H7 (cell line): ENCODE results near the gene CLEC2L. TPM values are rescaled to one million over a fixed set of nuclear protein-coding genes. Genes with fewer than 3 reads are reported as not detected.

ENCODE experiments used
- DNase-seq: peaks from one replicate; pipeline ENCODE4 v3.0.0; 2012
- H3K27me3 ChIP-seq: 2 replicates; pipeline ENCODE4 v1.6.0; 2011; ENCODE audit warnings: mild to moderate bottlenecking, low read length; ENCODE audit not compliant: control insufficient read depth, insufficient read depth
- H3K36me3 ChIP-seq: replicated peaks from 2 replicates; pipeline ENCODE4 v1.5.1; 2011; ENCODE audit warnings: low read length; ENCODE audit not compliant: control insufficient read depth, insufficient read depth
- H3K4me3 ChIP-seq: 2 replicates; pipeline ENCODE4 v1.5.1; 2011; ENCODE audit warnings: low read depth, mild to moderate bottlenecking, control low read depth, low read length, moderate library complexity; ENCODE audit not compliant: insufficient read depth
- total RNA-seq: library from RNA; depleted of rRNA; stranded (reverse); fragments of >200 nt; shearing (Covaris generic); gene quantifications from 2 replicates; pipeline ENCODE4 v1.2.3, GENCODE V29; 2014

Gene CLEC2L
- total RNA-seq, 1 experiment from 2014 or later: not detected

- Histone ChIP-seq H3K4me3 (no peak overlapping the region), H3K27me3 (no peaks in the 10 kb centered on the region; the same call in 1 of the 2 replicates), H3K36me3 (no peaks in the 10 kb centered on the region)
- DNase-seq: peak; percentile 77
Observed at GRCh38 chr7:139557857-139558581, 34.5 kb downstream of the CLEC2L start.

GRCh38 chr7:139559364-139560105, 36.0 kb downstream of the CLEC2L start:
- H3K27me3 ChIP-seq: no peaks in the 10 kb centered on the region; the same call in 1 of the 2 replicates
- H3K36me3 ChIP-seq: no peaks in the 10 kb centered on the region
- DNase-seq: peak; percentile 28
- no peak overlapping the region for H3K4me3 ChIP-seq

- no peak for DNase-seq
- H3K4me3 ChIP-seq: no peak overlapping the region
- H3K27me3 ChIP-seq: no peaks in the 10 kb centered on the region; the same call in 1 of the 2 replicates
- no peaks in the 10 kb centered on the region for H3K36me3 ChIP-seq
Observed at GRCh38 chr7:139560199-139560598, 36.7 kb downstream of the CLEC2L start.

- Histone ChIP-seq H3K27me3 (no peaks in the 10 kb centered on the region; the same call in 1 of the 2 replicates), H3K36me3 (no peaks in the 10 kb centered on the region), H3K4me3 (no peak overlapping the region)
- DNase-seq: peak; percentile 23
Observed at GRCh38 chr7:139560678-139561077, 37.2 kb downstream of the CLEC2L start.

- Histone ChIP-seq H3K36me3 (no peaks in the 10 kb centered on the region), H3K4me3 (no peak overlapping the region), H3K27me3 (no peaks in the 10 kb centered on the region; the same call in 1 of the 2 replicates)
- DNase-seq: peak; percentile 26
Observed at GRCh38 chr7:139562491-139562890, 39.0 kb downstream of the CLEC2L start.

DNA sequence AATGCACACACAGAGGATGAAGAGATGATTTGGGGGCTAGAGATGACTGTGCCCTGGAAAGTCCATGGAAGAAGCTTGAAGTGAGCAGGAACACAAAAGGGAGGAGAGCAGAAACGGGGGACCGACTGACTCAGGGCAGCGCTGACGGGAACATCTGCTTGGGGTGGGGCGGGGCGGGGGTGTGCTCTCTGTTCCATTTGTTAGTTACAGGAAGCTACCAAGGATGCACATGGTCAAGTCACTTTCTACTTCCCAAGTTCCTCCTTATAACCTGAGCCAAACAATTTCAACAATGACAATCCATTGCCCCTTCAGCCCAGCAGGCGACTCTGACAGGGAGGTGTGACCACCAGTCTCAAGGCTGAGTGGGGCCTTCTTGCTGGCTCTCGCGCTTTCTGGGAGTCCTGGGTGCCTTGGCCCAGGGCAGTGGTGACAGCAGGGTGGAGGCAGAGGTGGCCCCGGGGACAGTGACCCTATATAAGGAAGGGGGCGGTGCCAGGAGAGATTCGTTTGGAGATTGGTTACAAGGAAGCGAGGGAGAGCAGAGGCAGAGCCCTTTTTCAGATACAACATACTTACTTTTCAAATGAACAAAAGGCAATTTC, 39.6 kb downstream of the CLEC2L start:
- H3K27me3 ChIP-seq: no peaks in the 10 kb centered on the region; the same call in 1 of the 2 replicates
- no peak overlapping the region for H3K4me3 ChIP-seq
- H3K36me3 ChIP-seq: no peaks in the 10 kb centered on the region
- peak; percentile 61 for DNase-seq

DNA sequence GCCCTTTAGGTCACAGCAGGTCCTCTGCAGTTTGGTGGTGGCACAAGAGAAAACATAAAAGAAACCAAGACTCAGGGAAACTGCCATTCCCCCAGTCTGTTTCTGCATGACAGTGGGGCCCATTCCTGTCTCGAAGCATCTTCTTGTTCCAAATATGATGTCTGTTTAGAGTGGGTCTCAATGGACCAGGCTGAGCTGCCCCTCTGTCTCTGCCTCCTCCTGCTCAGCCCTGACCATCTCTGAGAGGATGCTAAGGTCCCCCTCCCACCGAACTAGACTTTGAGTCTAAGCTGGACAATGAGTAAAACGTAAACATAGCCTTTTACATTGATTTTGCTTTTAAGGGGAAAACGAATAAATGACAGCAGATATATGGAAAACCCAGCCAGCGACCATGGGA, 40.4 kb downstream of the CLEC2L start:
- H3K36me3 ChIP-seq: no peaks in the 10 kb centered on the region
- no peaks in the 10 kb centered on the region; the same call in 1 of the 2 replicates for H3K27me3 ChIP-seq
- H3K4me3 ChIP-seq: no peak overlapping the region
- peak; percentile 24 for DNase-seq

DNA sequence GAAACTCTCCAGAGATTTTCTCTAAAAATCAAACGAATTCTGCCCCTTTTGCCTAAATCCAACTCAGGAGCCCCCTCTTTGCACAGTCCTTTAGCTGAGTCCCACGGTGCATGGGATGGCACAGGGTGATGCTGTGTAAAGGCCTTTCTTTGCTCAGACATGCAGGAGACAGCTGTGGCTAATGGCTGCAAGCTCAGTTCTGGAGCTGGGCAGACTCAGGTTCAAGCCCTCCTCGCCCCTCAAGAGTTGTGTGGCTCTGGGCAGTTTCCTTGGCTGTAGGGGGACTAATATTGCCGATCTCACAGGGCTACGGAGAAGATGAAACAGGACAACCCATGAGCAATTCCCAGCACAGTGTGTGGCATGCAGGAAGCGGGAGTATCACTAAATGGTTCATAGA, 42.6 kb downstream of the CLEC2L start:
- no peaks in the 10 kb centered on the region for H3K36me3 ChIP-seq
- H3K4me3 ChIP-seq: no peak overlapping the region
- H3K27me3 ChIP-seq: no peaks in the 10 kb centered on the region
- DNase-seq: peak; percentile 29

DNA sequence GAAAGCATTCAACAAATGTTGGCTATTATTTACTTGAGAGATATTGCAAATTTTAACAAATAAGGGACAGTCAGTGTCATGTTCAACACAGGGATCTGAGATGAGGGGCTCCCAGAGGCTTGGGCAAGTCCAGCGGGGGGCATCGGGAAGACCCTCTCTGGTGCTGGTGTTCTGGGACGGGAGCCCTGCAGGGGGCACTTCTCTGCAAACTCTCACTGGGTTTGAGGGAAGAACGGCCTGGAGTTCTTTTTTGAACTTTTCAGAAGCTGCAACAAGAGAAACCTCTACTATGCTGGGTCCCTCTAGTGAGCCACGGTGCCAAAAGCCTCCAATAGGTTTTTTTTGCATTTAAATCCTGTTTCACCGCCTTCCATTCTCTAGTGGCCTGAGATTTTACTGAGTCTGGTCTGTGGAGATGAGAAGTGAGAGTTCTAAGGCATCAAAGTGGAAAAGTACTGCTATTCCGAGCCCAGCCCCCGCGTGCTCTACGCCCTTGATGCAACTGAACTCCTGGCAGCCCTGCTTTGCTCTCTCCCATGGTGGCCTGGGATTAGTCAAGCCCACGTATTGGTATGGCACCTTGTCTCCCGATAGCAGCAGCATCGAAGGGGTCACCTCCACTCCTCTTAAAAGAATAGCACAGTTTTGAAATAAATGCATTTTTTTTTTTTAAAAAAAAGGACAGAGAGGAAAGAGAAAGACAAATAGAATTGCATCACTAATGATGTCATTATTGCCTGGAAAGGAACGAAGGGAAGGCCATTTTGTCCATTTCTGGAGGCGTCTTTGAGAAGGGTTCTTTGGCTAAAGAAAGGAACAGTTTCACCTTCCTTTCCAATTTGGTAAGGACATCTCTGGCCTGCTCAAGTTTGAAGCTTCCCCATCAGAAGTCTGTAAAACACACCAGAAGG, 43.5 kb downstream of the CLEC2L start:
- peak; percentile 66 for DNase-seq
- no peaks in the 10 kb centered on the region for H3K36me3 ChIP-seq

GRCh38 chr7:139567647-139568345, 44.3 kb downstream of the CLEC2L start:
- no peak overlapping the region for H3K4me3 ChIP-seq
- peak; percentile 25 for DNase-seq
- H3K36me3 ChIP-seq: no peaks in the 10 kb centered on the region

More for the DNA sequence above, 43.5 kb downstream of the CLEC2L start:
- no peaks in the 10 kb centered on the region for H3K27me3 ChIP-seq
- H3K4me3 ChIP-seq: no peak overlapping the region

GRCh38 chr7:139568346-139568675, 44.8 kb downstream of the CLEC2L start:
- Histone ChIP-seq H3K36me3 (no peaks in the 10 kb centered on the region), H3K4me3 (no peak overlapping the region), H3K27me3 (no peaks in the 10 kb centered on the region)
- DNase-seq: no peak

More at GRCh38 chr7:139567647-139568345, 44.3 kb downstream of the CLEC2L start:
- H3K27me3 ChIP-seq: no peaks in the 10 kb centered on the region

GRCh38 chr7:139568813-139569490, 45.5 kb downstream of the CLEC2L start:
- H3K36me3 ChIP-seq: no peaks in the 10 kb centered on the region
- H3K4me3 ChIP-seq: no peak overlapping the region
- H3K27me3 ChIP-seq: no peaks in the 10 kb centered on the region
- DNase-seq: no peak

- no peaks in the 10 kb centered on the region for H3K27me3 ChIP-seq
- peak; percentile 83 for DNase-seq
- no peak overlapping the region for H3K4me3 ChIP-seq
- no peaks in the 10 kb centered on the region for H3K36me3 ChIP-seq
Observed at GRCh38 chr7:139570119-139570518, 46.6 kb downstream of the CLEC2L start.
